Transverse colon (tissue), 4 donors: ENCODE data around the gene SEMA5B. TPM values are rescaled to one million over a fixed set of nuclear protein-coding genes. Genes with fewer than 3 reads are reported as not detected.

Experiments used
- DNase-seq: peaks from one replicate; pipeline ENCODE4 v3.0.0-alpha.2; 2019
- H3K27ac ChIP-seq, 4 donors: fragments of 200-600 bp; sonication (generic); 2 replicates each; pipeline ENCODE4 v1.5.1; 2016 to 2018; ENCODE audit warnings: inconsistent platforms in 4 of 4
- H3K27me3 ChIP-seq: fragments of 200-600 bp; sonication (generic); 2 replicates; pipeline ENCODE4 v1.5.1; 2017; ENCODE audit warnings: inconsistent platforms
- H3K36me3 ChIP-seq, 4 donors: fragments of 200-600 bp; sonication (generic); 2 replicates each; pipeline ENCODE4 v1.5.1; 2017 to 2019; ENCODE audit warnings: inconsistent platforms in 4 of 4
- H3K4me1 ChIP-seq, 4 donors: fragments of 200-600 bp; sonication (generic); 2 replicates each; pipeline ENCODE4 v1.5.1; 2017 to 2020; ENCODE audit warnings: inconsistent platforms in 4 of 4
- H3K4me3 ChIP-seq, 4 donors: fragments of 200-600 bp; sonication (generic); 1 replicate in 1 of 4; 2 replicates in 3 of 4; pipeline versions ENCODE4 v1.5.1 to v1.6.1; 2017 to 2019; ENCODE audit warnings: inconsistent platforms in 4 of 4
- H3K9me3 ChIP-seq, 2 donors: fragments of 200-600 bp; sonication (generic); 2 replicates each; pipeline ENCODE4 v1.5.1; 2017 to 2019; ENCODE audit warnings: inconsistent platforms in 2 of 2
- EP300 ChIP-seq: sonication (generic); formaldehyde crosslinking; IDR thresholded peaks from one replicate; pipeline ENCODE4 v1.6.1; 2017; ENCODE audit warnings: antibody characterized with exemption, low read depth
- POLR2A ChIP-seq: fragments of 450-650 bp; IDR thresholded peaks from one replicate; pipeline ENCODE4 v1.6.1; 2016; ENCODE audit warnings: antibody characterized with exemption, mild to moderate bottlenecking, moderate library complexity
- POLR2AphosphoS5 ChIP-seq, 3 donors: sonication (generic); formaldehyde crosslinking; IDR thresholded peaks; one replicate each; pipeline ENCODE4 v1.6.1; 2016; ENCODE audit warnings: antibody characterized with exemption in 3 of 3
- WGBS, 2 donors: methylation state at CpG; one replicate each; pipeline ENCODE4 v1.1.5; 2018; ENCODE audit warnings: low coverage in 1 of 2; 5-methylcytosine and 5-hydroxymethylcytosine counted together
- in situ Hi-C, 4 donors: fragments of 200-750 bp; cut with MboI; loops; one replicate each; pipeline versions ENCODE4 v1.15.0 to v1.15.1; 2017; ENCODE audit warnings: low sequenced_read_pairs in 3 of 4, low pct_ligation_motif_present in 1 of 4, low pct_unique_long_range_greater_than_20kb in 1 of 4
- intact Hi-C: fragments of 100-400 bp; cut with DNase I; formaldehyde crosslinking; loops from one replicate; pipeline ENCODE4 v1.15.1; 2023; ENCODE audit warnings: low total_unique reads
- total RNA-seq, 4 donors: library from RNA; depleted of rRNA; stranded (reverse); fragments of >200 nt; gene quantifications; one replicate each; pipeline ENCODE4 v1.1.0, GENCODE V29; 2016
- TF ChIP-seq, protein P1 (sequence below), 5 experiments: fragments of 200-600 bp in 3 of 5; fragments of 450-650 bp in 2 of 5; sonication (generic) in 3 of 5; IDR thresholded peaks; 1 replicate in 2 of 5; 2 replicates in 3 of 5; pipeline ENCODE4 v1.5.1; 2016 to 2017; ENCODE audit warnings: antibody characterized with exemption in 5 of 5, inconsistent platforms in 3 of 5, mild to moderate bottlenecking in 2 of 5, moderate library complexity in 1 of 5

The SEMA5B gene
- total RNA-seq, 4 donors from 2014 or later: 0.16 to 1.4 (median 0.27) TPM; not detected in 1

DNA sequence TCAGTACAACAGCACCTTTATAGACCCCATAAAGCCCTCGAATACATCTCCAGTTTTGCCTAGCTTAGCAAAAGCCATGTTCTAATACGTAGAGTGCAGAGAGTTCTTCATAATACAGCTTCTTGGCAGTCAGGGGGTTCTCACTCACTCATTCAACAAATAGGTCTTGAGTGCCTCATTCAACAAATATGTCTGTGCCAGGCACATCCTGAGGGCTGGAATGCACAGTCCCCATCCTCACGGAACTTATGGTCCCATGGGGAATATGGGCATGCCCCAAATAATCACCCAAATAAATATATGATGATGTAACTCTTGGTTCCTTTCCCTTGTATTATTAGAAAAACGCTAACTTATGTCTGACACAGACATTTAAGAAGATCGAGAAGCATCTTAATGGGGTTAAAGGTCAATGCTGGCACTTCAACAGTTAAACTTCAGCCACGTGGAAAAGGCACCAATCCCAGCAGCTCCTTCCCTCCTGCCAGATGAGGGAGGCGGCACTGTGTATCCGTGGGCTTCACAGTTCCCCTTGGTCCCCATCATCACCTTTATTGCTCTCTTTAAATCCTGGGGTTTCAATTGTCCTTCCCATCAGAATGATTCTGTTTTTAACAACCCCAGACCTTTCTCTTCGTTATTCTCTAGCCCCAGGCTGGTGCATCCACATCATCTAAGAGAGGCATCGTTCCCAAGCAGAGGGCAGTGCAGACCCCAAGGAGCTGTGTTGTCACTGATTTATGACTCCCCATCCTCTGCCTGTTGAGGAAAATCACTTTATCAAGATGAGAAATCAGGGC lies 18.9 kb upstream of the SEMA5B start:
- DNase-seq: no peak
- no peaks in the 10 kb centered on the region for H3K36me3 ChIP-seq
- in situ Hi-C loops (no loop called here), intact Hi-C loops (no loop called here)
- TF ChIP-seq, protein P1, sequence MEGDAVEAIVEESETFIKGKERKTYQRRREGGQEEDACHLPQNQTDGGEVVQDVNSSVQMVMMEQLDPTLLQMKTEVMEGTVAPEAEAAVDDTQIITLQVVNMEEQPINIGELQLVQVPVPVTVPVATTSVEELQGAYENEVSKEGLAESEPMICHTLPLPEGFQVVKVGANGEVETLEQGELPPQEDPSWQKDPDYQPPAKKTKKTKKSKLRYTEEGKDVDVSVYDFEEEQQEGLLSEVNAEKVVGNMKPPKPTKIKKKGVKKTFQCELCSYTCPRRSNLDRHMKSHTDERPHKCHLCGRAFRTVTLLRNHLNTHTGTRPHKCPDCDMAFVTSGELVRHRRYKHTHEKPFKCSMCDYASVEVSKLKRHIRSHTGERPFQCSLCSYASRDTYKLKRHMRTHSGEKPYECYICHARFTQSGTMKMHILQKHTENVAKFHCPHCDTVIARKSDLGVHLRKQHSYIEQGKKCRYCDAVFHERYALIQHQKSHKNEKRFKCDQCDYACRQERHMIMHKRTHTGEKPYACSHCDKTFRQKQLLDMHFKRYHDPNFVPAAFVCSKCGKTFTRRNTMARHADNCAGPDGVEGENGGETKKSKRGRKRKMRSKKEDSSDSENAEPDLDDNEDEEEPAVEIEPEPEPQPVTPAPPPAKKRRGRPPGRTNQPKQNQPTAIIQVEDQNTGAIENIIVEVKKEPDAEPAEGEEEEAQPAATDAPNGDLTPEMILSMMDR (IDR thresholded peaks at IDR 0.05): no peak
- TF ChIP-seq POLR2AphosphoS5 (IDR thresholded peaks at IDR 0.05): no peak
- TF ChIP-seq EP300: no peak
- TF ChIP-seq POLR2A: no peak
- no peak overlapping the region for H3K27ac ChIP-seq
- no peak overlapping the region for H3K4me3 ChIP-seq
- no peaks in the 10 kb centered on the region for H3K9me3 ChIP-seq
- H3K4me1 ChIP-seq: no peaks in the 10 kb centered on the region
- no peaks in the 10 kb centered on the region for H3K27me3 ChIP-seq
- 62 to 64% methylated on average over 2 to 10 of the region's 10 CpGs for WGBS, 2 donors

DNA sequence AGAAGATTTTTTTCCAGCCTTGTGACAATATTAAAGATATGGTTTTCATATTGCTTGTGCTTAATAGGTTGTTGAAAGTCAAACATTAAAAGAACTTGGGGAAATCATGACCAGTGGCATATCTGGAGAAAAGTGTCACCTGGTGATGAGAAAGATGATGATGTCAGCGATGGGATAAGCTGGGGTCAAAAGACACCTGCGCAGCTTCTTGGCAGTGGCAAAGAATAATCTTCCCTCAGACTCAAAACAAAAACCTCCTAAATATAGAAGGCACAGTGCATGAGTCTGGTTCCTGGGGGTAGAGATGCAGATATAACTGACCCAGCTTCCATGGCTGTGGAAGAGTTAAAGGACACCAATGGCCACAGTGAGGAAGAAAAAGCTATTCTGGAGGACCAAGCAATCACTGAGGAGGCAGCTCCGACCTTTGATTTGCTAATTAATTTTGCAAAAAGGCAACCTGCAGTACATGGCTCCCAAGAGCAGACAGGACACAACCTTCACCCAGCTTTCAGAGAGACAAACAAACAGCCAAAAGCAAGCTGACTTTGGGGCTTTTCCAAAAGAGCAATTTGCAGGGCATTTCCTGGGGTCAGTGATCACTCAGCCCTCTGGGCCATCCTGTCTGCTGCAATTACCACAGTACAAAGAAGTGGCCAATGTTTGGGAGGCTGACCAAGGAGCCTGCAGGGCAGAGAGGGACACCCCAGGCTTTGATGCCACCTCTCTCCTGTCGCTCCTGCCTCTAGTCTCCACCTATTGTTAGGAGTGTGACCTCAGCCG lies 17.6 kb upstream of the SEMA5B start:
- no peak for TF ChIP-seq POLR2AphosphoS5 (IDR thresholded peaks at IDR 0.05)
- TF ChIP-seq EP300: no peak
- TF ChIP-seq POLR2A: no peak
- TF ChIP-seq, protein P1 (IDR thresholded peaks at IDR 0.05): no peak
- DNase-seq: no peak
- in situ Hi-C loops: no loop called here

DNA sequence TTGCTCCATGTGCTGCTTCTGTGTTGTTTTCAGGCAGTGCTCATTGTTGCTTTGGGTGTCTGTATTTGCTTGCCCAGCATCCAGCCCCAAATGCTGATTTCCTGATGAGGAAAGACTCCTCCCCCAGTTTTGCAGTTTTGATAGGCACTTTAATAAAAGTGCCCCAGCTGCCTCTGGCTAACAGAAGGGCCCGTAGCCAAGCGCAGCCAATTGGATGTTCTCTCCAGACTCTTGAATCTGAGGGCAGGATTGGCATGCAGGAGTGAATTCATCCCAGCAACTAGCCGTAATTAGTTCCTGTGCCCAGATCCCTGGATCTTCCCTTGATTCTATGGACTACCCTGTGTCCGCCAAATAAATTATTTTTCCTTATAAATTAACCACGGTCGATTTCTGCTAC lies 14.8 kb upstream of the SEMA5B start:
- Histone ChIP-seq H3K27me3 (no peaks in the 10 kb centered on the region), H3K4me3 (no peak overlapping the region), H3K36me3 (no peaks in the 10 kb centered on the region), H3K27ac (no peak overlapping the region), H3K4me1 (no peaks in the 10 kb centered on the region), H3K9me3 (no peaks in the 10 kb centered on the region)
- TF ChIP-seq POLR2AphosphoS5 (IDR thresholded peaks at IDR 0.05) (no peak), POLR2A (no peak), EP300 (no peak)
- TF ChIP-seq, protein P1 (IDR thresholded peaks at IDR 0.05): no peak
- no peak for DNase-seq
- intact Hi-C loops: no loop called here
- in situ Hi-C loops: no loop called here
- WGBS, 2 donors: 87 to 93% methylated on average over 5 to 6 of the region's 6 CpGs

More for the DNA sequence above, 17.6 kb upstream of the SEMA5B start:
- Histone ChIP-seq H3K4me3 (no peak overlapping the region), H3K9me3 (no peaks in the 10 kb centered on the region), H3K36me3 (no peaks in the 10 kb centered on the region), H3K27me3 (no peaks in the 10 kb centered on the region), H3K4me1 (no peaks in the 10 kb centered on the region), H3K27ac (no peak overlapping the region)
- intact Hi-C loops: no loop called here
- 73 to 84% methylated on average over 2 to 5 of the region's 5 CpGs for WGBS, 2 donors

DNA sequence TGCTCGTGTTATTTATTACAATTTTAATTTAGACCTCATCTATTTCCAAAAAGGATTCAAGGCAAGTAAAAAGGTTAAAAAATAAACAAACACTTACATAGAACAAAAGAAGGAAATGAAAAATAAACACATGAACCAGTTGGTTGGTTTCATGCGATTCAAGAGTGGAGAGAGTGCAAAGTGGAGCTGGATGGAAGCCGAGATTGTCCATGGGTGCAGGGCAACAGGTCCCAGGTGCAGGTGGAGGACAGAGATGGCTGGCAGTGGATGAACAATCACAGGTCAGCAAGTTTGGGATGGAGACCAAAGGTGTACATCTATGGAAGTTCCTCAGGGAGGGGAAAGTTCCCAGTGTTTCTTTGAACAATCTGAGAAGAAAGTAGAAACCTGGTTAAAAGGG lies 11.6 kb upstream of the SEMA5B start:
- no peak overlapping the region for H3K4me3 ChIP-seq
- no peak for DNase-seq
- intact Hi-C loops (no loop called here), in situ Hi-C loops (no loop called here)
- peaks cover 5% of the 10 kb centered on the region for H3K27me3 ChIP-seq
- no peaks in the 10 kb centered on the region for H3K4me1 ChIP-seq
- H3K9me3 ChIP-seq: no peaks in the 10 kb centered on the region
- no peak overlapping the region for H3K27ac ChIP-seq
- WGBS, 2 donors: 44 to 53% methylated on average over 3 of the region's 3 CpGs
- TF ChIP-seq, protein P1 (IDR thresholded peaks at IDR 0.05): no peak
- no peak for TF ChIP-seq EP300
- no peak for TF ChIP-seq POLR2AphosphoS5 (IDR thresholded peaks at IDR 0.05)
- no peak for TF ChIP-seq POLR2A
- H3K36me3 ChIP-seq: no peaks in the 10 kb centered on the region
